K562 (cell line): ENCODE results near the gene EIF3M. TPM values are rescaled to one million over a fixed set of nuclear protein-coding genes. Genes with fewer than 3 reads are reported as not detected.

Experiments used
- BDP1 ChIP-seq: IDR thresholded peaks from 3 replicates; pipeline ENCODE4 v1.6.1; 2011; ENCODE audit not compliant: insufficient read length, insufficient read depth
- BRD9 ChIP-seq: fragments of 450-650 bp; IDR thresholded peaks from 2 replicates; pipeline ENCODE4 v1.6.1; 2018; ENCODE audit warnings: low read depth; ENCODE audit not compliant: partially characterized antibody
- CBFA2T3 ChIP-seq: fragments of 450-650 bp; IDR thresholded peaks from 2 replicates; pipeline ENCODE4 v1.6.1; 2017
- GABPB1 ChIP-seq: sonication (generic); formaldehyde crosslinking; IDR thresholded peaks from 2 replicates; pipeline ENCODE4 v1.8.0; 2022; ENCODE audit warnings: mild to moderate bottlenecking, missing genetic modification reagents
- MCM7 ChIP-seq, 2 experiments: fragments of 450-650 bp; IDR thresholded peaks; 2 replicates each; pipeline ENCODE4 v1.6.1; 2016 to 2018
- MITF ChIP-seq: IDR thresholded peaks from 2 replicates; pipeline ENCODE4 v1.6.1; 2014; ENCODE audit warnings: antibody characterized with exemption
- NUFIP1 ChIP-seq: fragments of 450-650 bp; IDR thresholded peaks from 2 replicates; pipeline ENCODE4 v1.6.1; 2018; ENCODE audit not compliant: partially characterized antibody
- PPARD ChIP-seq: fragments of 250-450 bp; sonication (Bioruptor Pico); IDR thresholded peaks from 2 replicates; pipeline ENCODE4 v1.8.0; 2022; ENCODE audit warnings: inconsistent platforms, mild to moderate bottlenecking, moderate library complexity
- PRDM10 ChIP-seq: fragments of 450-650 bp; IDR thresholded peaks from 2 replicates; pipeline ENCODE4 v1.6.1; 2018; ENCODE audit not compliant: partially characterized antibody
- PREB ChIP-seq: sonication (generic); formaldehyde crosslinking; IDR thresholded peaks from 2 replicates; pipeline ENCODE4 v1.8.1; 2023; ENCODE audit warnings: mild to moderate bottlenecking, missing genetic modification reagents
- RERE ChIP-seq: sonication (generic); formaldehyde crosslinking; IDR thresholded peaks from 2 replicates; pipeline ENCODE4 v1.8.0; 2023; ENCODE audit warnings: missing genetic modification reagents, mild to moderate bottlenecking, borderline replicate concordance
- TOE1 ChIP-seq, 2 experiments: fragments of 450-650 bp in 1 of 2; sonication (generic) in 1 of 2; formaldehyde crosslinking in 1 of 2; IDR thresholded peaks; 2 replicates each; pipeline versions ENCODE4 v1.7.1 to v1.8.0; 2016 to 2022; ENCODE audit warnings: borderline replicate concordance in 2 of 2, mild to moderate bottlenecking in 2 of 2, antibody characterized with exemption in 1 of 2, inconsistent platforms in 1 of 2, low read depth in 1 of 2, missing genetic modification reagents in 1 of 2, moderate library complexity in 1 of 2
- ZBTB7A ChIP-seq: IDR thresholded peaks from 2 replicates; pipeline ENCODE4 v1.6.1; 2011; ENCODE audit warnings: low read depth, mild to moderate bottlenecking, low read length, moderate library complexity, borderline replicate concordance; ENCODE audit not compliant: control insufficient read depth
- ZNF311 ChIP-seq: fragments of 250-450 bp; sonication (Bioruptor Pico); IDR thresholded peaks from 2 replicates; pipeline ENCODE4 v1.4.0; 2020; ENCODE audit warnings: mild to moderate bottlenecking, moderate library complexity
- ZSCAN32 ChIP-seq: fragments of 450-650 bp; formaldehyde crosslinking; IDR thresholded peaks from 2 replicates; pipeline ENCODE4 v1.4.0; 2020; ENCODE audit warnings: mild to moderate bottlenecking, moderate library complexity
- polyA plus RNA-seq, 8 experiments: library from polyadenylated mRNA; depleted of rRNA in 4 of 8; stranded (reverse) in 5 of 8; unstranded in 3 of 8; fragments of >200 nt; fragmentation: Nextera tagmentation in 2 of 8; fragmentation: Illumina TruSeq in 1 of 8; extraction: Ambion mirVana in 2 of 8; extraction: Trizol in 1 of 8; gene quantifications; 2 replicates each; pipeline versions ENCODE4 v1.2.1 to v1.2.3, GENCODE V29; 2011 to 2014; ENCODE audit warnings: inconsistent platforms in 1 of 8, missing spikeins in 1 of 8
- total RNA-seq, 7 experiments: library from RNA; depleted of rRNA in 6 of 7; stranded (reverse); fragments of >200 nt in 6 of 7; fragmentation: Illumina TruSeq in 2 of 7; extraction: Trizol in 2 of 7; gene quantifications; 2 replicates each; pipeline versions ENCODE4 v1.2.1 to v1.2.3, GENCODE V29; 2011 to 2021; ENCODE audit warnings: low replicate concordance in 1 of 7

Gene EIF3M
- total and polyA plus RNA-seq, 9 of the 15 experiments (the other 6 are each of a cell fraction or from before 2014, with no cell fraction given): 602 to 2,015 (median 1,058) TPM

- TF ChIP-seq RERE (CRISPR knock-in tag) (no peak), NUFIP1 (no peak), PREB (CRISPR knock-in tag) (no peak), ZNF311 (CRISPR knock-in tag) (no peak), GABPB1 (peak; percentile 100), PRDM10 (peak; percentile 60), ZSCAN32 (CRISPR knock-in tag) (0 out of 2 replicates have a peak, but pooled peaks have one; percentile 7), MITF (no peak), TOE1 (IDR thresholded peaks at IDR 0.05; ENCODE audit: borderline replicate concordance) (0 out of 2 replicates have a peak, but pooled peaks have one; percentile 35), TOE1 (CRISPR knock-in tag; IDR thresholded peaks at IDR 0.05; ENCODE audit: borderline replicate concordance, low read depth) (no peak), BRD9 (peak; percentile 53), PPARD (no peak), CBFA2T3 (no peak), MCM7 (IDR thresholded peaks at IDR 0.05) (no peak), BDP1 (no peak), ZBTB7A (no peak)
These were observed at the start of gene EIF3M (continued) for GRCh38 chr11:32583459-32584271.
